H1 (cell line): ENCODE measurements around the gene ALDOC. TPM values are rescaled to one million over a fixed set of nuclear protein-coding genes. Genes with fewer than 3 reads are reported as not detected.

Experiments used
- CTCF ChIA-PET: fragments of 300-600 bp; sonication (Branson Sonifier 250); formaldehyde crosslinking; loops from one replicate; lab custom pipeline; 2021; ENCODE audit not compliant: partially characterized antibody; lab: Charles Lee
- POLR2A ChIA-PET: fragments of 300-600 bp; sonication (Branson Sonifier 250); formaldehyde crosslinking; loops from one replicate; lab custom pipeline; 2021; ENCODE audit warnings: inconsistent platforms; ENCODE audit not compliant: partially characterized antibody; lab: Charles Lee
- DNase-seq, 2 experiments: peaks; one replicate each; pipeline versions ENCODE4 v3.0.0 to v3.0.0-alpha.2; 2010 to 2022; ENCODE audit warnings: low spot score in 2 of 2, low read depth in 1 of 2, mixed read lengths in 1 of 2
- FAIRE-seq: peaks from 2 replicates; lab custom pipeline; 2011; peaks lifted over from hg19 to GRCh38; lab: Jason Lieb, UNC
- H2AFZ ChIP-seq: 2 replicates; pipeline ENCODE4 v1.8.1; 2012; ENCODE audit warnings: low read length, inconsistent platforms
- H2AK5ac ChIP-seq: 2 replicates; pipeline ENCODE4 v1.6.1; 2013; ENCODE audit warnings: low read depth, low read length
- H2BK120ac ChIP-seq: replicated peaks from 2 replicates; pipeline ENCODE3; 2013; ENCODE audit warnings: low read depth, low read length, inconsistent platforms
- H2BK12ac ChIP-seq: 2 replicates; pipeline ENCODE4 v1.6.1; 2013; ENCODE audit warnings: low read depth, low read length
- H2BK15ac ChIP-seq: 2 replicates; pipeline ENCODE4 v1.6.1; 2013; ENCODE audit warnings: low read length
- H2BK20ac ChIP-seq: 2 replicates; pipeline ENCODE4 v1.6.1; 2013; ENCODE audit warnings: low read length
- H2BK5ac ChIP-seq: 2 replicates; pipeline ENCODE4 v1.6.1; 2013; ENCODE audit warnings: low read depth, low read length
- H3K14ac ChIP-seq: 2 replicates; pipeline ENCODE4 v1.6.1; 2013; ENCODE audit warnings: inconsistent platforms; ENCODE audit not compliant: insufficient read length
- H3K18ac ChIP-seq: 2 replicates; pipeline ENCODE4 v1.6.1; 2013; ENCODE audit warnings: low read length; ENCODE audit errors: extremely low read depth
- H3K23ac ChIP-seq: 2 replicates; pipeline ENCODE4 v1.6.1; 2013; ENCODE audit warnings: inconsistent platforms; ENCODE audit not compliant: insufficient read length
- H3K23me2 ChIP-seq: 2 replicates; pipeline ENCODE4 v1.6.1; 2013; ENCODE audit warnings: low read depth, low read length
- H3K27ac ChIP-seq: 2 replicates; pipeline ENCODE4 v1.6.1; 2011; ENCODE audit warnings: low read depth, low read length, inconsistent platforms
- H3K27me3 ChIP-seq, 4 experiments: replicated peaks in 1 of 4; 1 replicate in 1 of 4; 2 replicates in 3 of 4; pipeline versions ENCODE4 v1.6.1 to v1.8.1; 2011 to 2013; ENCODE audit warnings: low read length in 3 of 4, mild to moderate bottlenecking in 3 of 4, inconsistent platforms in 2 of 4, mixed read lengths in 2 of 4, moderate library complexity in 1 of 4; ENCODE audit not compliant: control insufficient read depth in 3 of 4, insufficient read depth in 3 of 4; ENCODE audit errors: extremely low read depth in 1 of 4
- H3K36me3 ChIP-seq, 4 experiments: 2 replicates each; pipeline versions ENCODE4 v1.6.1 to v1.8.1; 2011 to 2013; ENCODE audit warnings: mild to moderate bottlenecking in 4 of 4, low read length in 3 of 4, moderate library complexity in 2 of 4, control low read depth in 1 of 4, inconsistent platforms in 1 of 4; ENCODE audit not compliant: insufficient read depth in 4 of 4, control insufficient read depth in 2 of 4
- H3K4ac ChIP-seq: replicated peaks from 2 replicates; pipeline ENCODE3; 2013; ENCODE audit warnings: low read length, low read depth, mixed read lengths, inconsistent platforms; ENCODE audit not compliant: insufficient read length
- H3K4me1 ChIP-seq, 4 experiments: replicated peaks in 1 of 4; 1 replicate in 1 of 4; 2 replicates in 3 of 4; pipeline versions ENCODE4 v1.6.1 to v1.8.1; 2011 to 2013; ENCODE audit warnings: low read length in 3 of 4, inconsistent platforms in 2 of 4, mixed read lengths in 1 of 4; ENCODE audit not compliant: insufficient read depth in 4 of 4, control insufficient read depth in 3 of 4
- H3K4me2 ChIP-seq, 2 experiments: 2 replicates each; pipeline versions ENCODE4 v1.6.1 to v1.8.1; 2011 to 2013; ENCODE audit warnings: low read depth in 2 of 2, low read length in 2 of 2, control low read depth in 1 of 2, inconsistent platforms in 1 of 2, mild to moderate bottlenecking in 1 of 2; ENCODE audit not compliant: insufficient read depth in 1 of 2
- H3K4me3 ChIP-seq, 4 experiments: fragments of 200-600, 300-600 bp in 1 of 4; sonication (generic), shearing (Covaris generic), sonication (Bioruptor Twin) in 1 of 4; 2 replicates each; pipeline versions ENCODE4 v1.5.1 to v1.8.1; 2011 to 2016; ENCODE audit warnings: low read length in 4 of 4, low read depth in 3 of 4, control low read depth in 2 of 4, inconsistent platforms in 2 of 4, mild to moderate bottlenecking in 2 of 4, mixed read lengths in 1 of 4, moderate library complexity in 1 of 4; ENCODE audit not compliant: insufficient read depth in 2 of 4; ENCODE audit errors: extremely low read depth in 1 of 4
- H3K56ac ChIP-seq: replicated peaks from 2 replicates; pipeline ENCODE3; 2013; ENCODE audit warnings: low read depth, mild to moderate bottlenecking, mixed read lengths, low read length, inconsistent platforms; ENCODE audit not compliant: insufficient read length
- H3K79me1 ChIP-seq: 2 replicates; pipeline ENCODE4 v1.6.1; 2013; ENCODE audit warnings: low read depth, low read length, control low read depth
- H3K79me2 ChIP-seq, 2 experiments: 2 replicates each; pipeline versions ENCODE4 v1.6.1 to v1.8.1; 2012 to 2013; ENCODE audit warnings: low read length in 2 of 2, mild to moderate bottlenecking in 2 of 2, inconsistent platforms in 1 of 2; ENCODE audit not compliant: insufficient read depth in 2 of 2, control insufficient read depth in 1 of 2
- H3K9ac ChIP-seq, 4 experiments: replicated peaks in 1 of 4; 1 replicate in 1 of 4; 2 replicates in 3 of 4; pipeline versions ENCODE4 v1.6.1 to v1.8.1; 2011 to 2013; ENCODE audit warnings: low read depth in 3 of 4, low read length in 3 of 4, control low read depth in 2 of 4, mild to moderate bottlenecking in 2 of 4, moderate library complexity in 2 of 4, inconsistent platforms in 1 of 4; ENCODE audit errors: extremely low read depth in 1 of 4
- H3K9me3 ChIP-seq, 2 experiments: 2 replicates each; pipeline versions ENCODE4 v1.6.1 to v1.8.1; 2012 to 2013; ENCODE audit warnings: mild to moderate bottlenecking in 2 of 2, moderate library complexity in 2 of 2, control low read depth in 1 of 2, inconsistent platforms in 1 of 2, low read depth in 1 of 2, low read length in 1 of 2, mixed read lengths in 1 of 2; ENCODE audit not compliant: insufficient read depth in 2 of 2
- H4K20me1 ChIP-seq, 2 experiments: replicated peaks in 1 of 2; 2 replicates each; pipeline versions ENCODE3 to v1.8.1; 2011 to 2013; ENCODE audit warnings: inconsistent platforms in 2 of 2, low read length in 2 of 2, mild to moderate bottlenecking in 1 of 2; ENCODE audit not compliant: insufficient read depth in 2 of 2, control insufficient read depth in 1 of 2
- H4K5ac ChIP-seq: 2 replicates; pipeline ENCODE4 v1.6.1; 2013; ENCODE audit warnings: low read length, low read depth, mixed read lengths, inconsistent platforms; ENCODE audit not compliant: insufficient read length
- H4K8ac ChIP-seq: 2 replicates; pipeline ENCODE4 v1.8.0; 2013; ENCODE audit warnings: mild to moderate bottlenecking, moderate library complexity, low read length, inconsistent platforms; ENCODE audit not compliant: insufficient read depth; ENCODE audit errors: extremely low read depth
- H4K91ac ChIP-seq: replicated peaks from 2 replicates; pipeline ENCODE3; 2013; ENCODE audit warnings: low read length, mixed read lengths, inconsistent platforms; ENCODE audit not compliant: insufficient read length
- BCL11A ChIP-seq, 2 experiments: IDR thresholded peaks; one replicate each; pipeline ENCODE4 v1.6.1; 2011; ENCODE audit warnings: low read depth in 2 of 2, low read length in 2 of 2, mild to moderate bottlenecking in 2 of 2
- CEBPB ChIP-seq: IDR thresholded peaks from 2 replicates; pipeline ENCODE4 v1.6.1; 2012; ENCODE audit warnings: low read depth, low read length
- EZH2 ChIP-seq: fragments of 200-600 bp; sonication (generic); IDR thresholded peaks from 2 replicates; pipeline ENCODE4 v1.7.1; 2012; ENCODE audit warnings: low read depth, mild to moderate bottlenecking, moderate library complexity, low read length, inconsistent platforms; ENCODE audit not compliant: severe bottlenecking
- GTF2F1 ChIP-seq: IDR thresholded peaks from 2 replicates; pipeline ENCODE4 v1.6.1; 2012; ENCODE audit warnings: low read depth, low read length, improper control_type of control experiment, borderline replicate concordance
- JUND ChIP-seq: IDR thresholded peaks from 2 replicates; pipeline ENCODE4 v1.6.1; 2011; ENCODE audit warnings: mild to moderate bottlenecking, improper control_type of control experiment, low read length
- NANOG ChIP-seq: IDR thresholded peaks from 2 replicates; pipeline ENCODE4 v1.6.1; 2011; ENCODE audit warnings: low read length, low read depth, mild to moderate bottlenecking, inconsistent platforms; ENCODE audit not compliant: insufficient read depth, poor library complexity, severe bottlenecking
- PHF8 ChIP-seq: fragments of 200-600 bp; sonication (generic); conservative IDR thresholded peaks from 2 replicates; pipeline ENCODE4 v1.7.1; 2012; ENCODE audit warnings: low read depth, mild to moderate bottlenecking, inconsistent platforms, low read length, moderate library complexity
- RXRA ChIP-seq: IDR thresholded peaks from 2 replicates; pipeline ENCODE4 v1.6.1; 2011; ENCODE audit warnings: low read depth, mild to moderate bottlenecking, low read length, moderate library complexity; ENCODE audit not compliant: insufficient read depth
- SIRT6 ChIP-seq: IDR thresholded peaks from one replicate; pipeline ENCODE4 v1.7.1; 2012; ENCODE audit warnings: low read length, inconsistent platforms
- SIX5 ChIP-seq: IDR thresholded peaks from 2 replicates; pipeline ENCODE4 v1.6.1; 2011; ENCODE audit warnings: mild to moderate bottlenecking, low read depth, low read length
- SP1 ChIP-seq: IDR thresholded peaks from 2 replicates; pipeline ENCODE4 v1.6.1; 2011; ENCODE audit warnings: low read depth, low read length
- SP2 ChIP-seq: IDR thresholded peaks from 2 replicates; pipeline ENCODE4 v1.6.1; 2012; ENCODE audit warnings: mild to moderate bottlenecking, low read length, inconsistent platforms
- WGBS, 2 experiments: shearing (Covaris generic) in 1 of 2; methylation state at CpG; one replicate each; pipeline versions ENCODE4 v1.1.6 to v1.1.7; 2013 to 2015; ENCODE audit warnings: low lambda C conversion rate in 2 of 2, mixed read lengths in 2 of 2, inconsistent platforms in 1 of 2, low coverage in 1 of 2, missing lambda C conversion rate in 1 of 2; ENCODE audit not compliant: insufficient replicate concordance in 2 of 2, insufficient coverage in 1 of 2, insufficient read length in 1 of 2; ENCODE audit errors: extremely low coverage in 1 of 2, missing lambda C conversion rate in 1 of 2; 5-methylcytosine and 5-hydroxymethylcytosine counted together
- polyA plus RNA-seq, 7 experiments: library from polyadenylated mRNA; depleted of rRNA in 3 of 7; stranded (reverse) in 5 of 7; unstranded in 2 of 7; fragments of >200 nt in 5 of 7; fragments of 200-250 nt in 2 of 7; gene quantifications; 1 replicate in 5 of 7; 2 replicates in 1 of 7; 4 replicates in 1 of 7; pipeline versions ENCODE4 v1.2.1 to v1.2.3, GENCODE V29; 2011 to 2013; ENCODE audit warnings: missing spikeins in 2 of 7, mixed read lengths in 2 of 7
- total RNA-seq: library from RNA; stranded (reverse); fragmentation: NEBNext Ultra II Directional; extraction: Animal tissue kit (Norgen Biotek cat#: 25700); gene quantifications from 2 replicates; pipeline ENCODE4 v1.2.1, GENCODE V29; 2021

The ALDOC gene
- total and polyA plus RNA-seq, 2 of the 8 experiments (the other 6 are each of a cell fraction or from before 2014, with no cell fraction given), result 51.6 to 103 TPM

GRCh38 chr17:28532050-28532960 is 44.4 kb downstream of the ALDOC start:
- WGBS, 2 experiments, result 79% methylated on average over 7 of the region's 7 CpGs; no CpG with 5 or more reads in 1 of the 2 experiments
- Histone ChIP-seq H3K4me1 (peaks cover 0 to 5% (median 0%) of the 10 kb centered on the region in 4 experiments; a peak in 2 of 7 replicates), H3K18ac (no peak overlapping the region), H3K4me2 (no peak overlapping the region), H3K14ac (no peak overlapping the region), H4K8ac (peak overlapping the region; percentile 60), H3K56ac (no peak overlapping the region), H3K23ac (no peak overlapping the region), H3K9ac (no peak overlapping the region), H3K9me3 (no peaks in the 10 kb centered on the region), H3K79me1 (no peaks in the 10 kb centered on the region), H2AK5ac (no peak overlapping the region), H3K4ac (no peak overlapping the region), H3K4me3 (no peak overlapping the region), H3K23me2 (no peaks in the 10 kb centered on the region), H2AFZ (no peak overlapping the region), H2BK120ac (no peak overlapping the region), H3K79me2 (no peaks in the 10 kb centered on the region), H2BK5ac (no peak overlapping the region), H4K20me1 (no peaks in the 10 kb centered on the region), H3K36me3 (no peaks in the 10 kb centered on the region), H2BK20ac (no peak overlapping the region), H2BK15ac (no peak overlapping the region), H2BK12ac (no peak overlapping the region), H3K27me3 (no peaks in the 10 kb centered on the region), H3K27ac (no peak overlapping the region), H4K5ac (no peak overlapping the region), H4K91ac (no peak overlapping the region)
- ChIA-PET POLR2A (interaction anchor here (1.2 to 1.3 kb wide), 2 partner anchors 12 to 22 kb away, joined by 3 read pairs; no protein-coding TSS in a partner anchor), CTCF (interaction anchor here (0.5 to 5.9 kb wide), 9 partner anchors 8 to 116 kb away, joined by 3 to 45 read pairs (median 4); no protein-coding TSS in a partner anchor)
- FAIRE-seq (no peak), DNase-seq (no peak)
- TF ChIP-seq NANOG, result no peak
- TF ChIP-seq SIX5, result no peak
- TF ChIP-seq SIRT6, result no peak
- no peak for TF ChIP-seq SP2
- no peak for TF ChIP-seq PHF8
- no peak for TF ChIP-seq JUND
- TF ChIP-seq CEBPB, result no peak
- no peak for TF ChIP-seq EZH2
- no peak for TF ChIP-seq GTF2F1
- TF ChIP-seq RXRA, result no peak
- no peak for TF ChIP-seq BCL11A (IDR thresholded peaks at IDR 0.05; ENCODE audit: low read depth in 2 of 2, low read length in 2 of 2)
- TF ChIP-seq SP1, result no peak
